ENCODE data around the gene PLA2G12B.
"Not testable (repeated sequence)": the region's sequence is repeated elsewhere in the genome, so short reads cannot be mapped to it uniquely, and the experiment has no call there.

Gene PLA2G12B

GRCh38 chr10:72913287-72913686 is 41.3 kb downstream of the PLA2G12B start:
- no peaks in the 10 kb centered on the region for H3K4me1 ChIP-seq (ENCODE audit: control insufficient read depth, insufficient read depth, low read length)
- H3K27ac ChIP-seq (ENCODE audit: low read length): no peak overlapping the region
- no peaks in the 10 kb centered on the region for H3K9me3 ChIP-seq (ENCODE audit: control insufficient read depth in 2 of 2, low read length in 2 of 2)
- no peaks in the 10 kb centered on the region for H3K36me3 ChIP-seq (ENCODE audit: control insufficient read depth in 2 of 2, insufficient read depth in 2 of 2, low read length in 2 of 2)
- no peaks in the 10 kb centered on the region for H3K27me3 ChIP-seq (ENCODE audit: control insufficient read depth in 1 of 2, insufficient read depth in 2 of 2, low read length in 2 of 2)
- no peak overlapping the region for H3K4me3 ChIP-seq (ENCODE audit: low read length in 2 of 2)
- H3K9ac ChIP-seq (ENCODE audit: low read length in 2 of 2): no peak overlapping the region

- no peak overlapping the region for H3K4me3 ChIP-seq (ENCODE audit: low read length in 2 of 2)
- H3K9ac ChIP-seq (ENCODE audit: low read length in 2 of 2): no peak overlapping the region
- H3K9me3 ChIP-seq (ENCODE audit: control insufficient read depth in 2 of 2, low read length in 2 of 2): no peaks in the 10 kb centered on the region
- H3K27ac ChIP-seq (ENCODE audit: low read length): no peak overlapping the region
- no peaks in the 10 kb centered on the region for H3K27me3 ChIP-seq (ENCODE audit: control insufficient read depth in 1 of 2, insufficient read depth in 2 of 2, low read length in 2 of 2)
- no peaks in the 10 kb centered on the region for H3K36me3 ChIP-seq (ENCODE audit: control insufficient read depth in 2 of 2, insufficient read depth in 2 of 2, low read length in 2 of 2)
- H3K4me1 ChIP-seq (ENCODE audit: control insufficient read depth, insufficient read depth, low read length): no peaks in the 10 kb centered on the region
Measured at GRCh38 chr10:72912736-72913135, 41.9 kb downstream of the PLA2G12B start.

- Histone ChIP-seq H3K27me3 (ENCODE audit: control insufficient read depth in 1 of 2, insufficient read depth in 2 of 2, low read length in 2 of 2) (no peaks in the 10 kb centered on the region), H3K4me1 (ENCODE audit: control insufficient read depth, insufficient read depth, low read length) (no peaks in the 10 kb centered on the region), H3K9ac (ENCODE audit: low read length in 2 of 2) (no peak overlapping the region), H3K27ac (ENCODE audit: low read length) (no peak overlapping the region), H3K4me3 (ENCODE audit: low read length in 2 of 2) (no peak overlapping the region), H3K9me3 (ENCODE audit: control insufficient read depth in 2 of 2, low read length in 2 of 2) (no peaks in the 10 kb centered on the region), H3K36me3 (ENCODE audit: control insufficient read depth in 2 of 2, insufficient read depth in 2 of 2, low read length in 2 of 2) (no peaks in the 10 kb centered on the region)
Measured at GRCh38 chr10:72911758-72912157, 42.8 kb downstream of the PLA2G12B start.

GRCh38 chr10:72910705-72911104 is 43.9 kb downstream of the PLA2G12B start:
- no peak overlapping the region for H3K27ac ChIP-seq (ENCODE audit: low read length)
- no peaks in the 10 kb centered on the region for H3K9me3 ChIP-seq (ENCODE audit: control insufficient read depth in 2 of 2, low read length in 2 of 2)
- H3K9ac ChIP-seq (ENCODE audit: low read length in 2 of 2): no peak overlapping the region
- no peaks in the 10 kb centered on the region for H3K4me1 ChIP-seq (ENCODE audit: control insufficient read depth, insufficient read depth, low read length)
- no peaks in the 10 kb centered on the region for H3K27me3 ChIP-seq (ENCODE audit: control insufficient read depth in 1 of 2, insufficient read depth in 2 of 2, low read length in 2 of 2)
- H3K4me3 ChIP-seq (ENCODE audit: low read length in 2 of 2): no peak overlapping the region
- H3K36me3 ChIP-seq (ENCODE audit: control insufficient read depth in 2 of 2, insufficient read depth in 2 of 2, low read length in 2 of 2): no peaks in the 10 kb centered on the region

- no peak overlapping the region for H3K4me3 ChIP-seq (ENCODE audit: low read length in 2 of 2)
- H3K27me3 ChIP-seq (ENCODE audit: control insufficient read depth in 1 of 2, insufficient read depth in 2 of 2, low read length in 2 of 2): no peaks in the 10 kb centered on the region
- no peaks in the 10 kb centered on the region for H3K4me1 ChIP-seq (ENCODE audit: control insufficient read depth, insufficient read depth, low read length)
- no peak overlapping the region for H3K9ac ChIP-seq (ENCODE audit: low read length in 2 of 2)
- H3K27ac ChIP-seq (ENCODE audit: low read length): no peak overlapping the region
- no peaks in the 10 kb centered on the region for H3K36me3 ChIP-seq (ENCODE audit: control insufficient read depth in 2 of 2, insufficient read depth in 2 of 2, low read length in 2 of 2)
- no peaks in the 10 kb centered on the region for H3K9me3 ChIP-seq (ENCODE audit: control insufficient read depth in 2 of 2, low read length in 2 of 2)
Measured at GRCh38 chr10:72906446-72906845, 48.2 kb downstream of the PLA2G12B start.

GRCh38 chr10:72904806-72905205 is 49.8 kb downstream of the PLA2G12B start:
- Histone ChIP-seq H3K9ac (ENCODE audit: low read length in 2 of 2) (no peak overlapping the region), H3K9me3 (ENCODE audit: control insufficient read depth in 2 of 2, low read length in 2 of 2) (no peaks in the 10 kb centered on the region), H3K27ac (ENCODE audit: low read length) (no peak overlapping the region), H3K27me3 (ENCODE audit: control insufficient read depth in 1 of 2, insufficient read depth in 2 of 2, low read length in 2 of 2) (peaks cover 0 to 3% of the 10 kb centered on the region in 2 donors), H3K4me1 (ENCODE audit: control insufficient read depth, insufficient read depth, low read length) (no peaks in the 10 kb centered on the region), H3K36me3 (ENCODE audit: control insufficient read depth in 2 of 2, insufficient read depth in 2 of 2, low read length in 2 of 2) (no peaks in the 10 kb centered on the region), H3K4me3 (ENCODE audit: low read length in 2 of 2) (no peak overlapping the region)

- not testable (repeated sequence) for H3K9me3 ChIP-seq (ENCODE audit: control insufficient read depth in 2 of 2, low read length in 2 of 2); H3K27ac ChIP-seq (ENCODE audit: low read length); H3K36me3 ChIP-seq (ENCODE audit: control insufficient read depth in 2 of 2, insufficient read depth in 2 of 2, low read length in 2 of 2); H3K9ac ChIP-seq (ENCODE audit: low read length in 2 of 2); H3K4me3 ChIP-seq (ENCODE audit: low read length in 2 of 2); H3K27me3 ChIP-seq (ENCODE audit: control insufficient read depth in 1 of 2, insufficient read depth in 2 of 2, low read length in 2 of 2); H3K4me1 ChIP-seq (ENCODE audit: control insufficient read depth, insufficient read depth, low read length)
Measured at GRCh38 chr10:72903941-72904446, 50.6 kb downstream of the PLA2G12B start.

GRCh38 chr10:72899545-72899944 is 55.1 kb downstream of the PLA2G12B start:
- peaks cover 0 to 3% of the 10 kb centered on the region in 2 donors for H3K27me3 ChIP-seq (ENCODE audit: control insufficient read depth in 1 of 2, insufficient read depth in 2 of 2, low read length in 2 of 2)
- no peak overlapping the region for H3K4me3 ChIP-seq (ENCODE audit: low read length in 2 of 2)
- no peaks in the 10 kb centered on the region for H3K36me3 ChIP-seq (ENCODE audit: control insufficient read depth in 2 of 2, insufficient read depth in 2 of 2, low read length in 2 of 2)
- no peaks in the 10 kb centered on the region for H3K4me1 ChIP-seq (ENCODE audit: control insufficient read depth, insufficient read depth, low read length)
- no peak overlapping the region for H3K27ac ChIP-seq (ENCODE audit: low read length)
- H3K9me3 ChIP-seq (ENCODE audit: control insufficient read depth in 2 of 2, low read length in 2 of 2): no peaks in the 10 kb centered on the region
- no peak overlapping the region for H3K9ac ChIP-seq (ENCODE audit: low read length in 2 of 2)

- Histone ChIP-seq H3K27ac (ENCODE audit: low read length) (no peak overlapping the region), H3K36me3 (ENCODE audit: control insufficient read depth in 2 of 2, insufficient read depth in 2 of 2, low read length in 2 of 2) (no peaks in the 10 kb centered on the region), H3K27me3 (ENCODE audit: control insufficient read depth in 1 of 2, insufficient read depth in 2 of 2, low read length in 2 of 2) (peaks cover 0 to 3% of the 10 kb centered on the region in 2 donors), H3K9me3 (ENCODE audit: control insufficient read depth in 2 of 2, low read length in 2 of 2) (no peaks in the 10 kb centered on the region), H3K4me3 (ENCODE audit: low read length in 2 of 2) (no peak overlapping the region), H3K4me1 (ENCODE audit: control insufficient read depth, insufficient read depth, low read length) (no peaks in the 10 kb centered on the region), H3K9ac (ENCODE audit: low read length in 2 of 2) (no peak overlapping the region)
Measured at GRCh38 chr10:72898616-72899015, 56.0 kb downstream of the PLA2G12B start.

GRCh38 chr10:72895236-72895850 is 59.3 kb downstream of the PLA2G12B start:
- Histone ChIP-seq H3K4me1 (ENCODE audit: control insufficient read depth, insufficient read depth, low read length) (no peaks in the 10 kb centered on the region), H3K36me3 (ENCODE audit: control insufficient read depth in 2 of 2, insufficient read depth in 2 of 2, low read length in 2 of 2) (no peaks in the 10 kb centered on the region), H3K27me3 (ENCODE audit: control insufficient read depth in 1 of 2, insufficient read depth in 2 of 2, low read length in 2 of 2) (peaks cover 0 to 3% of the 10 kb centered on the region in 2 donors), H3K27ac (ENCODE audit: low read length) (no peak overlapping the region), H3K9me3 (ENCODE audit: control insufficient read depth in 2 of 2, low read length in 2 of 2) (no peaks in the 10 kb centered on the region), H3K4me3 (ENCODE audit: low read length in 2 of 2) (no peak overlapping the region), H3K9ac (ENCODE audit: low read length in 2 of 2) (no peak overlapping the region)

GRCh38 chr10:72893136-72893798 is 61.3 kb downstream of the PLA2G12B start, which contains the start of gene OIT3:
Gene OIT3, plus strand, starts transcription at chr10:72893739. Its CDS starts 60 bp downstream, at chr10:72893799.
- H3K4me1 ChIP-seq (ENCODE audit: control insufficient read depth, insufficient read depth, low read length): no peaks in the 10 kb centered on the region
- H3K27me3 ChIP-seq (ENCODE audit: control insufficient read depth in 1 of 2, insufficient read depth in 2 of 2, low read length in 2 of 2): no peaks in the 10 kb centered on the region
- H3K9ac ChIP-seq (ENCODE audit: low read length in 2 of 2): no peak within 1 kb of the TSS
- no peak within 1 kb of the TSS for H3K27ac ChIP-seq (ENCODE audit: low read length)
- H3K9me3 ChIP-seq (ENCODE audit: control insufficient read depth in 2 of 2, low read length in 2 of 2): no peaks in the 10 kb centered on the region
- peaks cover under 1 to 2% of the 10 kb centered on the region in 2 donors for H3K36me3 ChIP-seq (ENCODE audit: control insufficient read depth in 2 of 2, insufficient read depth in 2 of 2, low read length in 2 of 2)
- H3K4me3 ChIP-seq (ENCODE audit: low read length in 2 of 2): no peak within 1 kb of the TSS
